ENCODE measurements around the gene OTOS.

DNA sequence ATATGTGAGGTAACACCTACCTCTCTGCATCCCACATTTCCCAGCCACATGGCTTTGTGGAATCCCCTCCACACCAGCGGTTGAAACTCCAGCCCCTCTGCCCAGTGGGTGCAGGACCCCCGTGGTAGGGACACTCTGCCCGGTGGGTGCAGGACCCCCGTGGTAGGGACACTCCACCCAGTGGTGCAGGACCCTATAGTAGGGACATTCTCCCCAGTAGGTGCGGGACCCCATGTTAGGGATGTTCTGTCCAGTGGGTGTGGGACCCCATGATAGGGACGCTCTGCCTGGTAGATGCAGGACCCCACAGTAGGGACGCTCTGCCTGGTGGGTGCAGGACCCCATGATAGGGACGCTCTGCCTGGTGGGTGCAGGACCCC lies 15.8 kb downstream of the OTOS start:
- TF ChIP-seq, protein P1, sequence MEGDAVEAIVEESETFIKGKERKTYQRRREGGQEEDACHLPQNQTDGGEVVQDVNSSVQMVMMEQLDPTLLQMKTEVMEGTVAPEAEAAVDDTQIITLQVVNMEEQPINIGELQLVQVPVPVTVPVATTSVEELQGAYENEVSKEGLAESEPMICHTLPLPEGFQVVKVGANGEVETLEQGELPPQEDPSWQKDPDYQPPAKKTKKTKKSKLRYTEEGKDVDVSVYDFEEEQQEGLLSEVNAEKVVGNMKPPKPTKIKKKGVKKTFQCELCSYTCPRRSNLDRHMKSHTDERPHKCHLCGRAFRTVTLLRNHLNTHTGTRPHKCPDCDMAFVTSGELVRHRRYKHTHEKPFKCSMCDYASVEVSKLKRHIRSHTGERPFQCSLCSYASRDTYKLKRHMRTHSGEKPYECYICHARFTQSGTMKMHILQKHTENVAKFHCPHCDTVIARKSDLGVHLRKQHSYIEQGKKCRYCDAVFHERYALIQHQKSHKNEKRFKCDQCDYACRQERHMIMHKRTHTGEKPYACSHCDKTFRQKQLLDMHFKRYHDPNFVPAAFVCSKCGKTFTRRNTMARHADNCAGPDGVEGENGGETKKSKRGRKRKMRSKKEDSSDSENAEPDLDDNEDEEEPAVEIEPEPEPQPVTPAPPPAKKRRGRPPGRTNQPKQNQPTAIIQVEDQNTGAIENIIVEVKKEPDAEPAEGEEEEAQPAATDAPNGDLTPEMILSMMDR (IDR thresholded peaks at IDR 0.05; ENCODE audit: low read depth, low read length, missing input control) = no peak
- TF ChIP-seq YY1 (IDR thresholded peaks at IDR 0.05) = no peak

All from liver (tissue), 2 donors.